ENCODE data around the gene PRRG1.
"Not testable (repeated sequence)": the region's sequence is repeated elsewhere in the genome, so short reads cannot be mapped to it uniquely, and the experiment has no call there.

The PRRG1 gene

GRCh38 chrX:37349221-37350033, at the start of gene PRRG1:
PRRG1 (plus strand) TSS chrX:37349364; CDS start chrX:37406250, 56,886 bp downstream.
- DNase-seq: no peak

GRCh38 chrX:37302569-37302968, 46.6 kb upstream of the PRRG1 start:
- no peak for DNase-seq

- DNase-seq: not testable (repeated sequence)
Measured at GRCh38 chrX:37305238-37305637, 43.9 kb upstream of the PRRG1 start.

- DNase-seq: no peak
Measured at GRCh38 chrX:37314531-37314930, 34.6 kb upstream of the PRRG1 start.

GRCh38 chrX:37315511-37316248, 33.5 kb upstream of the PRRG1 start:
- DNase-seq: no peak

GRCh38 chrX:37320541-37321203, 28.5 kb upstream of the PRRG1 start:
- no peak for DNase-seq

GRCh38 chrX:37330642-37331041, 18.5 kb upstream of the PRRG1 start:
- DNase-seq: no peak

- DNase-seq: no peak
Measured at GRCh38 chrX:37331546-37331945, 17.6 kb upstream of the PRRG1 start.

- DNase-seq: no peak
Measured at GRCh38 chrX:37332055-37332454, 17.1 kb upstream of the PRRG1 start.

- no peak for DNase-seq
Measured at GRCh38 chrX:37332987-37333658, 16.0 kb upstream of the PRRG1 start.

- no peak for DNase-seq
Measured at GRCh38 chrX:37347420-37347819, 1.7 kb upstream of the PRRG1 start.

- DNase-seq: no peak
Measured at GRCh38 chrX:37348231-37348970, 763 bp upstream of the PRRG1 start.

- no peak for DNase-seq
Measured at GRCh38 chrX:37348971-37349220, 268 bp upstream of the PRRG1 start.

- DNase-seq: no peak
Measured at GRCh38 chrX:37350034-37350365, 836 bp downstream of the PRRG1 start.

- DNase-seq: no peak
Measured at GRCh38 chrX:37353646-37354045, 4.5 kb downstream of the PRRG1 start.

GRCh38 chrX:37357436-37357835, 8.3 kb downstream of the PRRG1 start:
- DNase-seq: no peak

- no peak for DNase-seq
Measured at GRCh38 chrX:37361596-37361995, 12.4 kb downstream of the PRRG1 start.

- DNase-seq: no peak
Measured at GRCh38 chrX:37364666-37365065, 15.5 kb downstream of the PRRG1 start.

GRCh38 chrX:37367946-37368345, 18.8 kb downstream of the PRRG1 start:
- DNase-seq: no peak

- DNase-seq: no peak
Measured at GRCh38 chrX:37370499-37371141, 21.5 kb downstream of the PRRG1 start.

- no peak for DNase-seq
Measured at GRCh38 chrX:37371578-37371991, 22.4 kb downstream of the PRRG1 start.

GRCh38 chrX:37378404-37378803, 29.2 kb downstream of the PRRG1 start:
- DNase-seq: no peak

Data from activated CD4-positive, alpha-beta T cell treated with anti-CD3 and anti-CD28 coated beads, Interleukin-2, amount 50 U/mL, for 16 hours (primary cell).